ENCODE data around the gene ATXN10. TPM values are rescaled to one million over a fixed set of nuclear protein-coding genes. Genes with fewer than 3 reads are reported as not detected.

The ATXN10 gene
- total and polyA plus RNA-seq, 2 of the 13 experiments (the other 11 are each of a cell fraction or from before 2014, with no cell fraction given) = 60.1 to 194 TPM

DNA sequence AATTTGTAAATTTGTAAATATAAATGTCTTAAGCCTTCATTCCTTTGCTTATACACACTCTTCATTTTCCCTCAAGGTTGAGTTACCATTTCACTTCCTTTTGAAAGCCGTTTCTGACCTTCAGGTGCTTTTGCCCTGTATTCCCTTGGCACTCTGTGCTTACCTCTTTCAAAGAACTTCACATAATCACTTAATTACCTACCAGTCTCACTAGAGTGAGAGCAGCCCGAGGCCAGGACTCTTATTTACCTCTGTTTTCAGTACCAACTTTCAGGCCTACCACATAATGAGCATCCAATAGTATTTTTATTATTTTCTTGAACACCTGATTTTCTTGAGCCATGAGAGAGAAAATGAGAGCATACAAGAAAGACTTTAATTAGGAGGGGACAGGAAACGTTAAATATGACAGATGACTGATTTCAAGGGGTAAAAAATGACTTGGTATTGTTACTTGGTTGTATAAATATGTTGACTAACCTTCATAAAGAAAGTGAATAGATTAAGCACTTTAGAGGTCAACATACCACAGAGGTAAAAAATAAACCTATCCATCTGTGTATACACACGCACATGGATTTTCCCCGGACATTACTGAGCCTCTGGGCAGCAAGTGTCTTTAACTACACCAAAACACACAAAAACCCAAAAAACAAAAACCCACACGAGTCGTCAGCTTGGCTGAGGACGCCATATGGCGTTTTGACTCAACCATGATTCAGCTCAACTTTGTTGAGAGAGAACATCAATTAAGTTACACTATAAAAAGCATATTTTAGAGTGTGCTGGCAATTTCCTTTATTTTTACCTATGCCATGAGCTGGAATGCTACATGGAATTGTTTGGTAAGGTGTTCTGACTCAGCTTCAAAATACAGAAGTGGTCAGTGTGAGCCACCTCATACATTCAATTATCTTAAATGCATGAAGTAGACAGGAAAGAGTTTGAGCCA, 7.6 kb downstream of the ATXN10 start:
- Histone ChIP-seq H2AFZ (ENCODE audit: low read length) (no peak overlapping the region), H3K27ac (ENCODE audit: extremely low read length, insufficient read depth, low read length) (no peak overlapping the region), H3K27me3 (ENCODE audit: control insufficient read depth in 1 of 2, insufficient read depth in 2 of 2, low read length in 2 of 2) (no peaks in the 10 kb centered on the region), H3K36me3 (replicated peaks in 1 of 2; ENCODE audit: control insufficient read depth in 1 of 2, insufficient read depth in 2 of 2, low read length in 2 of 2) (peaks cover 3 to 15% of the 10 kb centered on the region in 2 experiments; a peak in 4 of 5 replicates), H3K9me3 (ENCODE audit: low read length) (no peaks in the 10 kb centered on the region), H3K79me2 (ENCODE audit: insufficient read depth, low read length) (peaks cover 95% of the 10 kb centered on the region), H3K9ac (ENCODE audit: insufficient read depth, low read depth, low read length) (no peak overlapping the region), H3K4me1 (ENCODE audit: insufficient read depth, low read length) (peaks cover 27% of the 10 kb centered on the region), H3K4me3 (replicated peaks in 1 of 3; ENCODE audit: insufficient read depth in 1 of 3, low read depth in 2 of 3, low read length in 3 of 3) (no peak overlapping the region), H4K20me1 (ENCODE audit: insufficient read depth, low read length) (peaks cover 16% of the 10 kb centered on the region), H3K4me2 (ENCODE audit: low read depth, low read length) (no peak overlapping the region)
- POLR2A ChIA-PET = no interaction called here
- no peak for DNase-seq (ENCODE audit: low spot score)
- CTCF ChIA-PET (ENCODE audit: low intra/inter-chr PET ratio, low total read pairs) = no interaction called here
- TF ChIP-seq ATF7-NPFF (CRISPR knock-in tag; IDR thresholded peaks at IDR 0.05; ENCODE audit: low read depth) (no peak), HES4 (CRISPR knock-in tag; IDR thresholded peaks at IDR 0.05; ENCODE audit: borderline replicate concordance) (no peak), SMARCC2 (IDR thresholded peaks at IDR 0.05) (no peak)
- TF ChIP-seq, protein P1, sequence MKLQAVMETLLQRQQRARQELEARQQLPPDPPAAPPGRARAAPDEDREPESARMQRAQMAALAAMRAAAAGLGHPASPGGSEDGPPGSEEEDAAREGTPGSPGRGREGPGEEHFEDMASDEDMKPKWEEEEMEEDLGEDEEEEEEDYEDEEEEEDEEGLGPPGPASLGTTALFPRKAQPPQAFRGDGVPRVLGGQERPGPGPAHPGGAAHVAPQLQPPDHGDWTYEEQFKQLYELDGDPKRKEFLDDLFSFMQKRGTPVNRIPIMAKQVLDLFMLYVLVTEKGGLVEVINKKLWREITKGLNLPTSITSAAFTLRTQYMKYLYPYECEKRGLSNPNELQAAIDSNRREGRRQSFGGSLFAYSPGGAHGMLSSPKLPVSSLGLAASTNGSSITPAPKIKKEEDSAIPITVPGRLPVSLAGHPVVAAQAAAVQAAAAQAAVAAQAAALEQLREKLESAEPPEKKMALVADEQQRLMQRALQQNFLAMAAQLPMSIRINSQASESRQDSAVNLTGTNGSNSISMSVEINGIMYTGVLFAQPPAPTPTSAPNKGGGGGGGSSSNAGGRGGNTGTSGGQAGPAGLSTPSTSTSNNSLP (IDR thresholded peaks at IDR 0.05; ENCODE audit: low read depth, low read length) = no peak
- ATAC-seq = no peak
- 97% methylated on average over 9 of the region's 9 CpGs for WGBS (ENCODE audit: low lambda C conversion rate)
- intact Hi-C loops (cut with micrococcal nuclease; ENCODE audit: unreplicated experiment) (no loop called here), in situ Hi-C loops (cut with HindIII; ENCODE audit: extremely low pct_ligation_motif_present, low pct_unique_long_range_greater_than_20kb) (no loop called here)
- FAIRE-seq = no peak
- no TSS peak for BruUV-seq (replicated peaks)

All from HepG2 (cell line).